Colonic mucosa (tissue), 4 donors: Measurements from ENCODE around the gene ARMH1. TPM values are rescaled to one million over a fixed set of nuclear protein-coding genes. Genes with fewer than 3 reads are reported as not detected.

Experiments used
- DNase-seq: peaks from one replicate; pipeline ENCODE4 v3.0.0-alpha.2; 2020
- H3K27ac ChIP-seq: fragments of 200-600 bp; one replicate; pipeline ENCODE4 v1.8.0; 2021
- H3K27me3 ChIP-seq: fragments of 200-600 bp; one replicate; pipeline ENCODE4 v1.8.0; 2021
- H3K36me3 ChIP-seq: fragments of 200-600 bp; one replicate; pipeline ENCODE4 v1.8.0; 2021
- H3K4me1 ChIP-seq: fragments of 200-600 bp; one replicate; pipeline ENCODE4 v1.8.0; 2021; ENCODE audit warnings: mild to moderate bottlenecking
- H3K4me3 ChIP-seq: fragments of 200-600 bp; one replicate; pipeline ENCODE4 v1.8.0; 2021
- H3K9ac ChIP-seq, 2 donors: one replicate each; pipeline ENCODE4 v1.7.0; 2013; ENCODE audit warnings: control low read depth in 2 of 2, low read depth in 2 of 2, low read length in 2 of 2
- H3K9me3 ChIP-seq: fragments of 200-600 bp; one replicate; pipeline ENCODE4 v1.8.0; 2021
- intact Hi-C: fragments of 100-400 bp; cut with DNase I; formaldehyde crosslinking; loops from one replicate; pipeline ENCODE4 v1.14.1; 2022
- total RNA-seq, 2 donors: library from RNA; stranded (reverse); fragmentation: NEBNext Ultra II Directional in 1 of 2; extraction: Animal tissue kit (Norgen Biotek cat#: 25700) in 1 of 2; gene quantifications; one replicate each; pipeline ENCODE4 v1.2.1, GENCODE V29; 2021
- TF ChIP-seq, protein P1 (sequence below): fragments of 200-600 bp; IDR thresholded peaks from one replicate; pipeline ENCODE4 v1.8.0; 2022; ENCODE audit warnings: antibody characterized with exemption, mild to moderate bottlenecking
- donor health status: healthy.
- donor health status: DM: no; HTN: no; CAD: no.
- donor health status: DM: no; HTN: no; CAD: no.

The ARMH1 gene
- total RNA-seq, 2 donors from 2014 or later = 1.3 to 5.1 TPM

GRCh38 chr1:44673675-44674112 is 820 bp upstream of the ARMH1 start:
- Histone ChIP-seq H3K36me3 (no peaks in the 10 kb centered on the region), H3K4me1 (peaks cover 14% of the 10 kb centered on the region), H3K9ac (peak overlapping the region; percentile 70 to 78), H3K27ac (peak overlapping the region; percentile 92), H3K27me3 (no peaks in the 10 kb centered on the region), H3K9me3 (no peaks in the 10 kb centered on the region), H3K4me3 (peak overlapping the region; percentile 43)
- intact Hi-C loops = no loop called here
- TF ChIP-seq, protein P1, sequence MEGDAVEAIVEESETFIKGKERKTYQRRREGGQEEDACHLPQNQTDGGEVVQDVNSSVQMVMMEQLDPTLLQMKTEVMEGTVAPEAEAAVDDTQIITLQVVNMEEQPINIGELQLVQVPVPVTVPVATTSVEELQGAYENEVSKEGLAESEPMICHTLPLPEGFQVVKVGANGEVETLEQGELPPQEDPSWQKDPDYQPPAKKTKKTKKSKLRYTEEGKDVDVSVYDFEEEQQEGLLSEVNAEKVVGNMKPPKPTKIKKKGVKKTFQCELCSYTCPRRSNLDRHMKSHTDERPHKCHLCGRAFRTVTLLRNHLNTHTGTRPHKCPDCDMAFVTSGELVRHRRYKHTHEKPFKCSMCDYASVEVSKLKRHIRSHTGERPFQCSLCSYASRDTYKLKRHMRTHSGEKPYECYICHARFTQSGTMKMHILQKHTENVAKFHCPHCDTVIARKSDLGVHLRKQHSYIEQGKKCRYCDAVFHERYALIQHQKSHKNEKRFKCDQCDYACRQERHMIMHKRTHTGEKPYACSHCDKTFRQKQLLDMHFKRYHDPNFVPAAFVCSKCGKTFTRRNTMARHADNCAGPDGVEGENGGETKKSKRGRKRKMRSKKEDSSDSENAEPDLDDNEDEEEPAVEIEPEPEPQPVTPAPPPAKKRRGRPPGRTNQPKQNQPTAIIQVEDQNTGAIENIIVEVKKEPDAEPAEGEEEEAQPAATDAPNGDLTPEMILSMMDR = no peak
- DNase-seq = no peak

DNA sequence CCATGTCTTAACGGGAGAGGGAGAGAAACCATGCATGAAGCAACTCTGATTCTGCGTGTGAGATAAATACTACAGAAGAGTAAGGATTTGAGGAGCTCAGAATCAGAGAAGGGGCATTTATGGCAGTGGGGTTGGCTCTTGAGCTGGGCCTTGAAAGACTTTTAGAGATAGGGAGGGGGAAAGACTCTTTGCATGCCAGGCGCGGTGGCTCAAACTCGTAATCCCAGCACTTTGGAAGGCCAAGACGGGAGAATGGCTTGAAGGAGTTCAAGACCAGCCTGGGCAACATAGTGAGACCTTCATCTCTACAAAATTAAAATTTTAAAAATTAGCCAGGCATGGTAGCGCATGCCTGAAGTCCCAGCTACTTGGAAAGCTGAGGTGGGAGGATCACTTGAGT is 672 bp downstream of the ARMH1 start:
- no peaks in the 10 kb centered on the region for H3K36me3 ChIP-seq
- no peaks in the 10 kb centered on the region for H3K9me3 ChIP-seq
- H3K27me3 ChIP-seq = no peaks in the 10 kb centered on the region
- peak overlapping the region; percentile 92 for H3K27ac ChIP-seq
- peaks cover 14% of the 10 kb centered on the region for H3K4me1 ChIP-seq
- peak overlapping the region; percentile 43 for H3K4me3 ChIP-seq
- peak overlapping the region in 1 of 2 donors; percentile 70 for H3K9ac ChIP-seq
- TF ChIP-seq, protein P1 = no peak
- intact Hi-C loops = no loop called here
- DNase-seq = no peak

DNA sequence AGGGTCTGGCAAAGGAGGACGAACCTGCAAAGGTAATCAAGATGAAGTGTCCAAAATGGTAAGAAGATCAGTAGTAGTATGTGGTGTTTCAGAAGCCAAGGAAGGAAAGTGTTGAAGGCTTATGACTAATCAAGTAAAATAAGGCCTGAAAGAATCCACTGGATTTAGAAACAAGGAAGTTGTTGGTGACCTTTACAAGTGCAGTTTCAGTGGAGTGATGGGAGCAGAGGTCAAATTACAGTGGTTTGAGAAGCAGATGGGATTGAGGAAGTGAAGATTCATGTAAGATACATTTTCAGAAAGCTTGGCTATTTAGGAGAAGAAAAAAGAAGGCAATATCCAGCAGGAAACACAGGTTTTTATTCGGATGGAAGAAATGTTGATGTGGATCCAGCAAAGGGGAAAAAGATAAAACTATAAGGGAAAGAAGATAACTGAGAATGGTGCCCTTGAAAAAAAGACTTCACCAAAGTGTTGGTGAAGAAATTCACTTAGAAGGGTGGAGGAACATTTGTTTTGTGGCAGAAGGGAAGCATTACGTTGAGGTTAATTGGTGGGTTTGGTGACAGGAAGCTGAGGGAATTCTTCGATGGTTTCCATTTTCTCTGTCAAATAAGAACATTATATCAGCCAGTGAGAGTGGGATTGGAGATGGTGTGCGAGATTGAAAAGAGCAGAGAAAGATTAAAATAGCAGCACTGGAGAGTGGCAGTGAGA is 2.1 kb downstream of the ARMH1 start:
- peak overlapping the region in 1 of 2 donors; percentile 42 for H3K9ac ChIP-seq
- no peaks in the 10 kb centered on the region for H3K27me3 ChIP-seq
- H3K9me3 ChIP-seq = no peaks in the 10 kb centered on the region
- H3K4me3 ChIP-seq = no peak overlapping the region
- intact Hi-C loops = no loop called here
- TF ChIP-seq, protein P1 = no peak
- H3K4me1 ChIP-seq = peaks cover 14% of the 10 kb centered on the region
- DNase-seq = peak; percentile 45
- no peaks in the 10 kb centered on the region for H3K36me3 ChIP-seq
- peak overlapping the region; percentile 92 for H3K27ac ChIP-seq

- no peaks in the 10 kb centered on the region for H3K27me3 ChIP-seq
- H3K36me3 ChIP-seq = no peaks in the 10 kb centered on the region
- peak overlapping the region; percentile 92 for H3K27ac ChIP-seq
- H3K9ac ChIP-seq = no peak overlapping the region
- H3K4me1 ChIP-seq = peaks cover 14% of the 10 kb centered on the region
- TF ChIP-seq, protein P1 = peak; percentile 34
- no peaks in the 10 kb centered on the region for H3K9me3 ChIP-seq
- intact Hi-C loops = no loop called here
- no peak for DNase-seq
- H3K4me3 ChIP-seq = no peak overlapping the region
These were observed 2.8 kb downstream of the ARMH1 start for GRCh38 chr1:44677201-44677766.

DNA sequence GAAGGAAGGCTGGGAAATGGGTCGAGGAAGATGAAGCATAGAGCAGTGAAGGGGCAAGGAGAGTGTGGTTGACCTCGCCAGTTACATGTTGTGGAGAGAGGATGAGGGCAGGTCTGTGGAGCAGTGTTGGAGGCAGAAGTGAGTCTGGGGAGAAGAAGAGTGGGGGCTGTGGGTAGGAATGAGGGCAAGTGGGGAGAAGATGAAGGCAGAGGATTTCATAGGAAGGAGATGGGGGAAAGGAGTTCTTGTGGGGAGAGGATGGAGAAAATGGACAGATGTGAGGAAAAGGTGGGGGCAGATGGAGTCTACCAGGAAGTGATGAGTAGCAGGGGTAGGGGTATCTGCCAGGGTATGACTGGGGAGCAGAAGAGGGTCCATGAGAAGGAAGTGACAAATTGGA is 3.6 kb downstream of the ARMH1 start:
- intact Hi-C loops = no loop called here
- Histone ChIP-seq H3K4me3 (no peak overlapping the region), H3K27ac (no peak overlapping the region), H3K9ac (no peak overlapping the region), H3K4me1 (peaks cover 10% of the 10 kb centered on the region), H3K36me3 (no peaks in the 10 kb centered on the region), H3K9me3 (no peaks in the 10 kb centered on the region), H3K27me3 (no peaks in the 10 kb centered on the region)
- no peak for DNase-seq
- TF ChIP-seq, protein P1 = no peak
